CD4-positive, alpha-beta T cell treated with Interferon gamma for 1 hour (primary cell): ENCODE data around the gene PLVAP.

ENCODE experiments used
- DNase-seq: peaks from one replicate; pipeline ENCODE4 v3.0.0-alpha.2; 2020

PLVAP gene

DNA sequence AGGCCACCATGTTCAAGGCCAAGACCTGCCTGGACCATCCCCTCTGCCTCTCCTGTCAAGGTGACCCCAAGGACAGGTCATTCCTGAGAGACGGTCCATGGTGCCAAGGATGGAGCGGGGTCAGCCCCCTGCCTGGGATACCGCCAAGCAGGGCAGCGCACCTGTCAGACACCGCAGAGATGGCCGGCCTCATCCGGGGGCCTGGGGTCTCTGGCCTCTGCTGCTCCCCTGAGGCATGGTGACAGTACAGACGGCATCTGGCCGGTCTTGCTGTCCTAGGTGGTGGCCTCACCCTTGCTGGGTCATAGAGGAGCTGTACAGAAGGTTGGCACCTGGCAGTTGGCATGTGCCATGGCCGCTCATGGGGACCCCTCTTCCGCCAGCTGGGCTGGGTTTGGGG lies 56.7 kb downstream of the PLVAP start:
- DNase-seq: no peak

DNA sequence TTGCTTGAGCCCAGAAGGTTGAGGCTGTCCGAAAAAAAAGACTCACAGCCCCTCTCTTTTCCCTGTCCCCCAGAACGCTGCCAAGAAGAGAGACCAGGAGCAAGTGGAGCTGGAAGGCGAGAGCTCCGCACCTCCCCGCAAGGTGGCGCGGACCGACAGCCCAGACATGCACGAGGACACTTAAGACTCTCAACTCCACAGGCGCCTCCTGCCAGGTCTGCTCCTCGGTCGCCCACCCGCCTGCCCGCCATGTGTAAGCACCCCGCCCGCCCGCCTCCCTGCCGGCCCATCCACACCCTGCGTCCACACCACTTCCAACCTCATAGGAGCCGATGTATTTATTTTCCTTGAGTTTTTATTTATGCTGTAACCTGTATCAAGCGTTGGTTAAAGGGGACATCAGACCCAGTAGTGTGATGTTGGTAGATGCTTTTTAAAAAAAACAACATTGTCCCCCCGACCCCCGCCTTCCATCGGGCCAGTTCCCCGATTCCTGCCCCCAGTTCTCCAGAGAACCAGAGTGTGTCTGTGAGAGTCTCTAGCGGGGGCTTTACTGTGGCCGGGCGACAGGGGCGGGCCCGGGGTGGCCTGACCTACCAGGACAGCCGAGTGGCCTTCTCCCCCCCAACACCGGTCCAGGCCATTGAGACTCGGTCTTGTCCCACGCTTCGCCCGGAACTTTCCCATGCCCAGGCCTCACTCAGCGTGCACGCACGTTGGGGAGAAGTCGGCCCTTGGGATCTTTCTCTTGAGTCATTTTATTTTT lies 57.5 kb downstream of the PLVAP start:
- DNase-seq: no peak

DNA sequence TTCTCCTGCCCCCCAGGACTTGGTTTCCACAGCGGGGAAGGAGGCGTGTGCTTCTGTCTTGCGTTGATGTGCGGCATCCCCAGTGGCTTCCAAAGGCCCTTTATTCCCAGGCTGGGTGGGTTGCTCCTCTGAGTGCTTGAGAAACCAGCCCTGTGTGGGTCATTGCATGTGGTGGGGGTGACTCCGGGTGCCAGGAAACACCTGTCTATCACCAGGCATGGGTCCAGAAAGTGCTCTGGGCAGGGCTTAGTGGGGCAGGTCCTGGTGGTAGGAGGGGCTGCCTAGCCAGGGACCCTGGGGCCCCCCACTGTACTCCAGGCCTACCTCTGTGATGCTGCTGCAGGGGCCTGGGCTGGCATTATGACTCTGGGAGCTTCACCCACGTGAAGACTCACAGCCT lies 58.2 kb downstream of the PLVAP start:
- DNase-seq: no peak

DNA sequence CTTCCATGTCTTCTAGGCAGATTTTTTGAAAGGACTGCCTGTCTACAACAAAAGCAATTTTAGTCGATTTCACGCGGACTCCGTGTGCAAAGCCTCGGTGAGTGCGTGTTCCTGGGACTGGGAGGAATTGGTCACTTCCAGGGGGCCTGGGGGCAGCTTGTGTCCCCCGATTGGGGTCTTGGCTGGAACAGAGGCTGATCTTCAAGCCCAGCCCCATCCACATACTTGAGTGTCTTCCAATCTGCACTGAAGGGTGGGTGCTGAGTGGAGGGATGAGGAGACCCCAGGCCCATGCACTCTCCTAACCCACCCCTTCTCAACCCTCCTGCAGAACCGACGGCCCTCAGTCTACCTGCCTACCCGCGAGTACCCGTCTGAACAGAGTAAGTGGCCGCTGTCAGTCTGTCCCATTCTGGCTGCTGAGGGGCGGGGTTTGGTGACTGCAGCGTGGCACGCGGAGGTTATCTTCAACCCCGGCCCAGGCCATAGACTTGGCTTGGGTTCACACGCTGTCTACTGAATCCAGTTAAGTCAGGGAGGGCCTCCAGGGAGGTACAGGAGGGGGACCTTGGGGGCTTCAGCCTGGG lies 63.0 kb downstream of the PLVAP start:
- no peak for DNase-seq

DNA sequence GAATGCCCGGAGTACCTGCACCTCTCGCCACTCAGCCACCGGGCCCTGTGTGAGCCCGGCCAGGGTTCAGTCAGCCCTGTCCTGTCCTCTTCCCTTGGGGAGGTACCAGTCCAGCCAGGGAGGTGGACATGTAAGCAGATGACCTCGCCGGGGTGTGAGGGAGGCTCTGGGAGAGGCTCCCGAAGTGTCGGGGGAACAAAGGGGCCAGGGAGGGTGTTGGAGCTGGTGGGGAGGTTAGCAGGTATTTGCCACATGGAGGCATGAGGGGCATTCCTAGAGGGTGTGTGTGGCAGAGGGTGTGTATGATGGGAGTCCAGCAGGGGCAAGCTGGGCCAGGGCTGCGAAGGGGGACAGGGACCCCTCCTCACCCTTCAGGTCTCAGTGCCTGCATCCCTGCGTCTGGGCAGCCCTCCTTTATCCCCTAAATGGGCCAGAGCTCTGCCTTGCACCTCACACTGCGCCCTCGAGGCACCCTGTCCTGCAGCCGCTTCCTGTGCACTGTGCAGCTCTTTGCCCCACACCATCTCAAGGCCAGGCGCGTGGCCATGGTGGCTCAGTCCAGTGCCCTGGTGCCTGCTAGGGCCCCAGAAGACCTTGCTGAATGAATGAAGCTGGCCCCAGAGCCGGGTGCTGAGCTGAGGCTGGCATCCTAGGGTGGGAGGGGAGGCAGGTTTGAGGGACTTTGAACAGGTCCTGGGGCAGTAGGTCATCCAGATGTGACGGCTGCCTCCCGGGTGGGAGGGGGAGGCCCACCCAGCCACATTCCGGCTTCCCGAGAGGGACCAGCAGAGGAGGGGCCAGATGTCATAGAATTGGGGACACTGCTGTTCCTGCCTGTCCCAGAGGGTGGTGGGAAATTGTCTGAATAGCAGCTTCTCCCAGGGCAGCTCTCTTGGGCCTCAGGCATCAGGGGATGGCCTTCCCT lies 64.7 kb downstream of the PLVAP start:
- no peak for DNase-seq

DNA sequence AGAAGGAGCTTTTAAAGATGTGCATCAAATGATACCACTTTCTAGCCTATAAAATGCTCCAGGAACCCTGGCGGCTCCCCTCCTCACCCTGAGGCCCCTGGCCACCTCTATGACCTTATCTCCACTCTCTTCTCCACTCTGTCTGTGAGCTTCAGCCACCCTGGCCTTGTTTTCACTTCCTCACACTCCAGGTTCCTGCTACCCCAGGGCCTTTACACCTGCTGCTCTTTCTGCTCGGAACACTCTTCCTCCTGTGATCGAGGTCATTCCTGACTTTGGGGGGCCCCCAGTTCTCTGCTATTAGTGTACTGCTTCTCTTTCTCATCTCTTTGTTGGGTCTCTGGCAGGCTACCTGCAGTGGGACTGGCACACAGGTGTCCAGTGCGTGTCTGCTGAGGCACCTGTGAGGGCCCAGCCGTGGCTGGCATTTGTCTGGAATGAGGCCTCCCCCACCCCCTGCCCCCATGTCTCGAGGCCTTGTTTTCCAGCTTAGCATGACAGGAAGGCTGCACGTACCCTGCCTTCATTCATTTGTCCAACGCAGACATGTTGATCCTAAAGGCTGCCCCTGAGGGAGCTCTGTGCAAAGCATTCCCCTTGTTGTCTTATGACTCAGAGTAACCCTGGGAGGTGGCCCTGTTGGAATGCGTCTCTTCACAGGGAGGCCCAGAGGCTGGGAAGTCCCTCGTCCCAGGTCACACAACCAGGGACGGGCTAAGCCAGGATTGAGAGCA lies 65.5 kb downstream of the PLVAP start:
- no peak for DNase-seq

DNA sequence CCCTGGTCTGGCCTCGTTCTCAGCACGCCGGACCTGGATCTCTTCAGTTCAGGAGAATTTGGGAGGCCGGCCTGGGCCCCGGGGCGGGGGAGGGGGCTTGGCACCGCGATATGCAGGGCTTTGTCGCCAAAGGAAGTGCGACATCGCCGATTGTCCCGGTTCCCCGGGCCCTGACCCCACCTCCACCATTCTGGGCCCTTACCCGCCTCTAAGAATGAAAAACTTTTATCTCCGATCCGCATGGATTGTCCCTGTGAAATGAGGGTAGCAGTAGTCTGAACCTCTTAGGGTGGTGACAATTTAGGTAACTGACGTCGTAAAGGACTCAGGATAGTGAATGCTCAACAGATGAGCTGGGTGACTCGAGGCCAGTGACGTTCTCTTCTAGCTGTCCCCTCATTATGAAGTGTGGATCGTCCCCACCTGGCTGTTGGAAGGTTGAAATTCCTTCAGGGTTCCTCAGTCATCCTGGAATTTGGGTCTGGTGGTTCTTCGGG lies 67.1 kb downstream of the PLVAP start:
- no peak for DNase-seq

DNA sequence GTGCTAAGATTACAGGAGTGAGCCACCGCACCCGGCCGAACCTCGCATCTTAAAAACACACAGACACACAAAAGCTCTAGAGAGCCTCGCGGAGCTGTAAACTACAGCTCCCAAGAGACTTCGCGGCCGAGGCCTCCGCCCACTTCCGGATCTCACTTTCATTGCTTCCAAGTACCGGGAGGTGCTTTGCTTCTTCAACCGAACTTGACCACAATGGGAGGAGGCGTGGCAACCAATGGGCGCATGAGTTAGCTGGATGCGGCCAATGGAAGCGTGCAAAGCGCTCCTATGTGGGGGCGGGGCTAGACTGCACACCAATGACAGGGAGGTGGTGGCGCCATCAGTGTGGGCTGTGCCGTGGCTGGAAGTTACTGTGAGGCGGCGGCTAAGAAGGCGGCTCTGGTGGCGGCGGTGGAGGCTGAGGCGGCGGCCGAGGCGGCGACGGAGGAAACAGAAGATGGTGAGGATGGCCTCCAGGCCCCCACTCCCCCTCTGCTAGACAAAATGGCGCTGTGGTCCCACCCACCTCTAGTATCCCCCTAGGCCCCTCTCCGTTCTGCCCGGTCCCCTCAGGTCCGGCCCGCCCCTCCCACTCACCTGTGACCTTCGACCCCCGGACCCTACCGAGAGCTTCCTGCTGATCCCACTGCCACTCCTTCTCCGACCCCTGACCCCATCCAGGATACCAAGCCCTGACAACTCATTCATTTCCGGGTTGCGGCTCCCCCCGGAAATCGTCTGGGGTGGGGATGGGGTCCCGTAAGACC lies 67.8 kb downstream of the PLVAP start, which contains the start of gene DDA1:
Gene DDA1, plus strand, starts transcription at position 366 of the 767 bp plus-strand sequence. Its CDS starts 92 bp downstream, at position 458.
- peak; percentile 100 for DNase-seq

DNA sequence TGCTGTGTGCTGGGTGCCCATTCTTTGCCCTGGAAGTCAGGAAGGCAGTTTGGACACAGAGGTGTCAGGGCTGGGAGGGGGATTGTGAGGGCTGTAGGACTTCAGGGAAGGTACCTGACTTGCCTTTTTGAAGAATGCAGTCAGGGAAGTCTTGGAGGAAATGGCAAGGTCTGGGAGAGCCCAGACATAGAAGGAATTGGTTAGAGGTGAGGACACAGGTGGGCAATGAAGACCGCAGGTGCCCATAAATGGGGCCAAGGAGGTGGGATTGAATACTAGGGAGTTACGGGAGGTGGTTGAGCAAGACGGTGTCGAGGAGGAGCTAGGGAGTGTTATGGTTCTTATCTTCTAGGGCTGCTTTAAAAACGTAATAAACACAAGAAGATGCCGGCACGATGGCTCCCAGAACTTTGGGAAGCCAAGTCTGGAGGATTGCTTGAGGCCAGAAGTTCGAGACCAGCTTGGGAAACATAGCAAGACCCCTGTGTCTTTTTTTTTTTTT lies 69.2 kb downstream of the PLVAP start:
- no peak for DNase-seq

DNA sequence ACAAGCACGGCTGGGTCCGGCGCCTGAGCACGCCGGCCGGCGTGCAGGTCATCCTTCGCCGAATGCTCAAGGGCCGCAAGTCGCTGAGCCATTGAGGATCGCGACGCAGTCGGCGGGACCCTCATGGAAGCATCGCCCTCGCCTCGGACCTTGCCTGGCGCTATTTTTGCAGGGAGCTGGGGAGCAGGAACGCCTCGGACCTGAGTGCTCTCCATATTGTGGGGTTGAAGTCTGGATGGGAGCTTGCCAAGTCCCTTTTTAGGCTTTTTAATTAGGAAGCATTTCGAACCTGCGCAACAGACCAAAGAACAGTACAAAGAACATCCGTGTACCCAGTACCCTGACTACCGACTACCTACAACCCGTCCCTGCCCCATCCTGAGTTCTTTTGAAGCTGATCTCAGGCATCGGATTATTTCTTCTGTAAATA lies 70.8 kb downstream of the PLVAP start:
- no peak for DNase-seq

DNA sequence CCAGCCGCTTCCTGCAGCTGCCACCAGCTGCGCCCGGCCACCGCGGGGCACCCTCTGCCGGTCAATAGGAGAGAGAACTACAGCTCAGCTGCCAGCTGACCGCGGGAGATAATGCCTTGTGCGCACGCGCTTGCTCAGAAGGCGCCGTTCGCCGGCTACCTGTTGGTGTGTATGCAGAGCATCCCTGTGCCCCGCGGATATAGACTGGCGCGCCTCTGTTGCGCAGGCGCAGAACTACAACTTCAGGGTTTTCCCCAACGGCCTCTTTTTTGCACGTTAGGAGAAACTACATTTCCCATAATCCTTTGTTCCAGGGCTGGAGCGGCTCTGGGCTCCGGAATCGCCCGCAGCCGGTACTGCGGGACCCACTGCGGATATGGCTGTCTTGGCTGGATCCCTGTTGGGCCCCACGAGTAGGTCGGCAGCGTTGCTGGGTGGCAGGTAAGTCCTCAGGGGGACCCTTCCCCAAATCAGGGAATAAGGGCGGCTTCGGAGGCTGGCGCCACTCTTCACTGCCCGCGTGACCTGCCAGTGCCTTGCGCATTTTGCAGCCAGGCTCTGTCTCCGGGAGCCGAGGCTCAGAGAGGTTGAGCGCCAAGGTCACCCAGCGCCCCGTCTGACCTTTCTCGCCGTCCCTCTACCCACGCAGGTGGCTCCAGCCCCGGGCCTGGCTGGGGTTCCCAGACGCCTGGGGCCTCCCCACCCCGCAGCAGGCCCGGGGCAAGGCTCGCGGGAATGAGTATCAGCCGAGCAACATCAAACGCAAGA lies 71.4 kb downstream of the PLVAP start, which contains the start of gene MRPL34:
Gene MRPL34, plus strand, starts transcription at position 356 of the 768 bp plus-strand sequence. Its CDS starts 21 bp downstream, at position 377.
- peak; percentile 100 for DNase-seq

DNA sequence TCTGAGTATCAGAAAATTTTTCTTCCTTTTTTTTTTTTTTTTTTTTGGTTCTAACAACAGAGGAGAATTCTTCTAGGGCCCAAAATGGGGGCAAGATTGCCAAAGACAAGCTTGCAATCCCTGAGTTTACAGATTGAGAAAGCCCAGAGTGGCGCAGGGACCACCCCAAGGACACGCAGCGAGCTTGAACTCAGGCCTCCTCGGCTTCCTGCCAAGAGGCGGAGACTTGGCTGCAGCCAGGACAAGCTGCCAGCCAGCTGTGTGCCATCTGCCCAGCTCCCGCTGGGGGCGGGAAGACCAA lies 72.0 kb downstream of the PLVAP start:
- DNase-seq: no peak

DNA sequence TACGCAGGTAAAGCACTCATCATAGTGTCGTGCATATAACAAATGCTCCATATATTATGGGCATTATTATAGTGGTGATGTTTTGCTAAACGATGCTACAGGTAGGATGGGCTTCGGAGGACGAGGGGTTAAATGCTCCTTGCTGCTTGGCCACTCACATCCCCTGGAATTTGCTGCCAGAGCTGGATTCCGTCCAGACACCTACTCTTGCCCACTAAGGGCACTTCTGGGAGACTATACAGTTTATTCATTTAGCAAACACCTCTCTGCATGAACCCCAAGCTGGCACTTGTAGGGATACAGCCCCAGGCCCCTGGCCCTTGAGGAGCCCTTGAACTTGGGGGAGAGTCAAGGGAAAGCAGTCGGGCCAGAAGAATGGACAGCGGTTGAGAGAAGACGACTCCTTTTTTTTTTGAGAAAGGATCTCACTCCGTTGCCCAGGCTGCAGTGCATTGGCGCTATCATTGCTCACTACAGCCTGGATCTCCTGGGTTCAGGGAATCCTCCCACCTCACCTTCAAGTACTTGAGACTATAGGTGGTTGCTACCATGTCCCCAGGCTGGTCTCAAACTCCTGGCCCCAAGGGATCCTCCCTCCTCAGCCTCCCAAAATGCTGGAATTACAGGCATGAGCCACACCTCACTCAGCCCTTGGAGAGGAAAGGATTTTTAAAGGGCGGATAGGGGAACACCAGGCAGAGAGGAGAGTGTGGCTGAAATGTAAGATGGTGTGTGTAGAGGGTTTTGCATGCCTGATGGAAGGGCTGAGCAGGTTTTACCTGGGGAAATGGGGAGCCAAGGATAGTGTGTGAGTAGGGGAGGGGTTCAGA lies 72.5 kb downstream of the PLVAP start:
- no peak for DNase-seq

DNA sequence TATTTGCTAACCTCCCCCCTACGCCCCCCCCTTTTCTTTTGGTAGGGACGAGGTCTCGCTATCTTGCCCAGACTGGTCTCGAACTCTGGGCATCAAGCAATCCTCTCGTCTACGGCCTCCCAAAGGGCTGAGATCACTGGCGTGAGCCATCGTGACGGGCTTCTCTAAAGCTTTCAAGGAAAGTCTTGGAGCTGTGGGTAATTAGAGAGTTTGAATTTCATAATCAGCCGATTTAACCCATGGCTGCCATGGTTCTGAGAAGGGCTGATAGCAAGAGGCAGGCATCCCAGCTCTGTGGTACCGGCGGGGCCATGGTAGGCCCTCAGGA lies 73.2 kb downstream of the PLVAP start:
- DNase-seq: no peak

DNA sequence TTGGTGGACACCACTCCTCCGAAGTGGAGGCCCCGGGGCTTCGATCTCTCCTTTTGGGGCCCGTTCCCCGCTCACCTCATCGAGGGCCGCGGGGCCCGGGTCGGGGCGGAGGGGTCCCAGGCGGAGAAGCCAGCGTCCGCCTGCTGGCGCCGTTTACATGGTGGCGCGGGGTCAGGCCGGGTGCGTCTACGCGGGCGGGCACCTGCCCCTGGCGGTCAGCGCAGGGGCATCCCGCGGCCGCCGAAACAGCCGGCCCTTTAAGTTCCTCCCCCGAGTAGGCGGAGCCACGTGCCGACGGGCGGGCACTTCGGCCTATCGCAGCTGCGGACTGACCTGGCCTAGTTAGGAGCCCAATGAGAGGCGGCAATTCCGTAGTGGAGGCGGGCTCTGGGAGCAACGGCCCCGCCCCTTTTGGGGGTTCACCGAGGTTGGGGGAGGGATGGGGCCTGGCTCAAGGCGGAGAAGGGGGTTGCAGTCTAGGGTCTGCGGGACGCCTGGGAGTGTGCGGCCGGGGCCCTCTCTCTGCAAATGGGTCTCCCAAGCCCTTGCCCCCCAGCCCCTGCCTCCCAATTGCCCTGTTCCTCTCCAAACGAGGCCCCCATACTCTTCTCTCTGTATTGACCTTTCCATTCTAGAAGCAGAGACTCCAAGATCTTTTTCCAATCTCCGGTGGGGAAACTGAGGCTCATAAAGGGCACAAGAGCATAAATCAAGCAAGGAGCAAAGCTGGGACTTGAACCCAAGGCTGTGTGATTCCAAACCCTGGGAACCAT lies 73.8 kb downstream of the PLVAP start, which contains the start of gene ABHD8:
Gene ABHD8, minus strand, starts transcription at position 259 of the 773 bp plus-strand sequence. CDS start 1,809 bp downstream, outside the sequence.
- peak; percentile 94 for DNase-seq

DNA sequence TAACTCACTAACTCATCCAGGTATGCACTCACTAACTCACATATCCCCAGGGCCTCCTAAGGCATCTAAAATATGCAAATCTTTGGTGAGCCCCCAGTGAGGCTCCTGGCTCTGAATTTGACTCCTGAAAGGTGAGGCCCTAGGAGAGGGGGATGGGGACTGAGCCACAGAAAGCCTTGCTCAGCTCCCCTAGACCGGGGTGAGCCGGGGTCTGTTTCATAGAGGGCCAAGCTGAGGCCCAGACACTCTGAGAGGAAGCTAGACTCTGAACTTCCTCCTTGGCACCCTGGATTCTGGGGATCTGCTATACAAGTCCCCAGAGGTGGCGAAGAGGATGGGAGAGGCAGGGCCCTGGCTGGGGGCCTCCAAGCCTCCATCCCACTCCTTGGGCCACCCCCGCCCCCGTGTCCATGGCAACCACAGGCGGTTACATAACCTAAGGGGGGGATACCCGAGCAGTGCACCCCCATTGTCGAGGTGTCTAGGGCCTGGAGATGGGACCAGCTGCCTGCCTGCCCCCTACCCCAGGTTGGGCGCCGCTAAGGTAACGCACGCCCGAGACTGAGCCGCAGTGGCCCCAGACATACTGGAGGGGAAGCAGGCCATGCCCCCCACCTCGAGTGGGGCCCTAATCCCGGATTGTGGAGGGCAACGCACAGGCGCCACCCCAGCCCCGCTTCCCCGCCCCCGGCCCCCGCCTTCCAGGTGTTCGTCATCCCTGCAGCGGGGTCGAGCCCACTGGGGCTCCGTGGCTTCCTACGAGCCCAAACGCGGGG lies 74.6 kb downstream of the PLVAP start:
- DNase-seq: peak; percentile 38
